Progenitor cell of endocrine pancreas (in vitro differentiated cells): Measurements from ENCODE around the gene RCL1. TPM values are rescaled to one million over a fixed set of nuclear protein-coding genes. Genes with fewer than 3 reads are reported as not detected.

Source experiments
- DNase-seq: peaks from one replicate; pipeline ENCODE4 v3.0.0; 2021; ENCODE audit warnings: low spot score; ENCODE audit not compliant: unreplicated experiment
- H3K27ac Mint-ChIP-seq: 2 replicates; pipeline ENCODE4 v1.8.0; 2021; ENCODE audit warnings: mild to moderate bottlenecking, moderate library complexity, mixed read lengths
- H3K27me3 Mint-ChIP-seq: 2 replicates; pipeline ENCODE4 v1.8.0; 2021; ENCODE audit warnings: mixed read lengths
- H3K36me3 Mint-ChIP-seq: 2 replicates; pipeline ENCODE4 v1.8.0; 2022; ENCODE audit warnings: mixed read lengths; ENCODE audit not compliant: insufficient read depth
- H3K4me1 Mint-ChIP-seq: 2 replicates; pipeline ENCODE4 v1.8.0; 2021; ENCODE audit warnings: low read depth, mixed read lengths
- H3K4me3 Mint-ChIP-seq: 2 replicates; pipeline ENCODE4 v1.8.0; 2021; ENCODE audit warnings: low read depth, mild to moderate bottlenecking, moderate library complexity, mixed read lengths
- H3K9me3 Mint-ChIP-seq: 2 replicates; pipeline ENCODE4 v1.8.0; 2021; ENCODE audit warnings: low read depth, mixed read lengths
- CTCF ChIP-seq: fragments of 200-600 bp; sonication (generic); IDR thresholded peaks from one replicate; pipeline ENCODE4 v1.5.0; 2021; ENCODE audit warnings: antibody characterized with exemption, mild to moderate bottlenecking; ENCODE audit not compliant: unreplicated experiment
- total RNA-seq: library from RNA; stranded (reverse); gene quantifications from 2 replicates; pipeline ENCODE4 v1.2.1, GENCODE V29; 2021

The RCL1 gene
- total RNA-seq, 1 donor from 2014 or later: 18.2 TPM

DNA sequence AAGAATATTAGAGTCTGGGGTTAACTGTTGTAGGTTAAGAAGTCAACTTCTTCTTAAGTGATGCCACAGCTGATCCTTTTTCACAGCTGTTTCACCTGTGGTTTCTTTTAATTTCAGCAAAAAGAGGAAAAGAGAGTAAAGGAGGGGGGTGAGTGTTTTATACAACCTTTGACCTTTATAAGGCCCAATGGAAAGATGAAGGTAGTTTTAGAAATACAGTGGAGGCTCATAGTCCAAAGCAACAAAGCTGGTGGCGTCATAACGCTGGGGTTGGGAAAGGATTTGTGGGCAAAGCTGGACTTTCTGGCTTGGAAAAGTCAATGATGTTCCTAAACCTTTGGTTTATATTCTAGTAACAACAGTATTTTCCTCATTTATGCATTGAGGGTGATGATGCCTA, 49.5 kb downstream of the RCL1 start:
- H3K36me3 Mint-ChIP-seq: peaks cover 10% of the 10 kb centered on the region
- H3K4me3 Mint-ChIP-seq: no peak overlapping the region
- H3K27ac Mint-ChIP-seq: no peak overlapping the region
- TF ChIP-seq CTCF: no peak
- H3K9me3 Mint-ChIP-seq: no peaks in the 10 kb centered on the region
- H3K27me3 Mint-ChIP-seq: no peaks in the 10 kb centered on the region
- DNase-seq: no peak
- H3K4me1 Mint-ChIP-seq: peaks cover 3% of the 10 kb centered on the region

GRCh38 chr9:4842734-4843133, 50.0 kb downstream of the RCL1 start:
- no peak overlapping the region for H3K4me3 Mint-ChIP-seq
- no peak for TF ChIP-seq CTCF
- H3K9me3 Mint-ChIP-seq: no peaks in the 10 kb centered on the region

DNA sequence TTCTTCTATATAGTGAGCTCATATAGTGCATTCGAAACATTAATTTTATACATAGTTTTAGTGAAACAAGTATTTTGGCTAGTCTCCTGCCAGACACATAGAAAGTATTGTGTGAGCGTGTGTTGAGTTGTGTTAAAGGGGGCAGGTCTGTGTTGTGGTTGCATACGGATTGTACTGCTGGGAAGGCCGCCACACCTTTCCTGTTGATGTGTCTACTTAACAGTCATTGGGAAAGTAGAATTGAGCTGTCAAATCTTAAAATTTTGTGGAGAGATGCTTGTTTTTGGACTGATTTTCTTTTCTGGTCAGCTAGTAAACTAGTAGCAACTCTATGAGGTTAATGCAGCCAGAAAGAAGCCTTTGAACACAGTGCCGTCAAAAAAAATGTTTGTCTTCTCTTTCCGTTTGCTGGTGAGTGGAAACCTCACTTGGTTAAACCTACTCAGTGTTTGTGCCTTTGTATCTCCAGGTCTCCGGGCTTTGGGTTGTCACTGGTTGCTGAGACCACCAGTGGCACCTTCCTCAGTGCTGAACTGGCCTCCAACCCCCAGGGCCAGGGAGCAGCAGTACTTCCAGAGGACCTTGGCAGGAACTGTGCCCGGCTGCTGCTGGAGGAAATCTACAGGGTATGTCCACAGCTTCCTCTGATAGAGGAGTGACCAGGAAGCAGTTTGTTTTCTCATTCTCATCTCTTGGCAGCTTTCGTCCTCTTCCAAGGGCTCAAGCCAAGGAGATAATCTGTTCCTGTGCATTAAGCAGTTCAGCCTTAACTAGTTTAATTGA, 51.5 kb downstream of the RCL1 start:
- no peak for DNase-seq
- Mint-ChIP-seq H3K36me3 (peaks cover 10% of the 10 kb centered on the region), H3K4me3 (no peak overlapping the region), H3K4me1 (peaks cover 3% of the 10 kb centered on the region), H3K27ac (no peak overlapping the region), H3K9me3 (no peaks in the 10 kb centered on the region), H3K27me3 (no peaks in the 10 kb centered on the region)
- TF ChIP-seq CTCF: no peak

More at GRCh38 chr9:4842734-4843133, 50.0 kb downstream of the RCL1 start:
- Mint-ChIP-seq H3K36me3 (peaks cover 10% of the 10 kb centered on the region), H3K27me3 (no peaks in the 10 kb centered on the region), H3K4me1 (peaks cover 3% of the 10 kb centered on the region), H3K27ac (no peak overlapping the region)
- no peak for DNase-seq

- H3K27me3 Mint-ChIP-seq: no peaks in the 10 kb centered on the region
- TF ChIP-seq CTCF: no peak
- H3K36me3 Mint-ChIP-seq: peaks cover 10% of the 10 kb centered on the region
- H3K9me3 Mint-ChIP-seq: no peaks in the 10 kb centered on the region
- H3K27ac Mint-ChIP-seq: no peak overlapping the region
- no peaks in the 10 kb centered on the region for H3K4me1 Mint-ChIP-seq
- H3K4me3 Mint-ChIP-seq: no peak overlapping the region
- DNase-seq: no peak
Observed at GRCh38 chr9:4849369-4849768, 56.6 kb downstream of the RCL1 start.

DNA sequence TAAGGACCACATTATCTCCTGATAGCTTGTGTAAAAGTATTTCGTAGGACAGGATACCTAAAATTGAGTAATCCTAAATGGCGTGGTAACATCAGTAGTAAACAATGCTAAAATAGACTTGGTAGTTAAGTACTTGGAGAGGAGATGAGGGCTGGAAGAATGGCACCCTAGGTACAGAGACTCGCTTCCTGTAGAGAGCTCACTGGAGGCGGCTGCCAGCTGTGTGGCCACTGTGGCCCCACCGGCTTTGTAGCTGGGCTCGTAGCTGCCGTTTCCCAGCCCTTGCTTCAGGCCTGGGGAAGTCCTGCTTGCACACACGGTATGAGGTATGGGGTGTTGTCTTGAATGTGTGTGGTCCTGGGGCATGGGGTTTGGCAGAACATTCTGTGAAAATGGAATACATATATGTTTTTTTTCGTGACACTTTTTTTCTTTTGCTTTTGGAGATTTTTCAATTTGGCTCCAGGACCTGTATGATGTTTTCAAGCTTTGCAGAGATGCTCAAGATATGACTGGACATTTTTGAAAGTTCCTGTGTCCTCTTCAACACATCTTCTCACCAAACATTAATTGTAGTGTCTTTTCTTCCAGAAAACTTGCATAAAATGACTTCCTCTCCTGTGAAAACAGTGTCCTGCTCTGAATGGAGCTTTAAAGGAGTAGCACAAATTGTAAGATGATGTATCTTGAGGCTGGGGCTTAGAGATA, 58.0 kb downstream of the RCL1 start:
- Mint-ChIP-seq H3K27ac (no peak overlapping the region), H3K9me3 (no peaks in the 10 kb centered on the region)

More for the DNA sequence above, 58.0 kb downstream of the RCL1 start:
- no peaks in the 10 kb centered on the region for H3K27me3 Mint-ChIP-seq
- no peak overlapping the region for H3K4me3 Mint-ChIP-seq
- H3K4me1 Mint-ChIP-seq: no peaks in the 10 kb centered on the region
- peaks cover 6% of the 10 kb centered on the region for H3K36me3 Mint-ChIP-seq
- TF ChIP-seq CTCF: no peak
- DNase-seq: no peak
